GM21529 (cell line): ENCODE results near the gene PKIB.
"Not testable (repeated sequence)": the region's sequence is repeated elsewhere in the genome, so short reads cannot be mapped to it uniquely, and the experiment has no call there.

Source experiments
- ATAC-seq: cut with Tn5 transposase; IDR thresholded peaks from one replicate; pipeline ENCODE4 v1.9.1; 2021; ENCODE audit not compliant: unreplicated experiment

The PKIB gene

GRCh38 chr6:122609881-122610689 is at the start of gene PKIB:
PKIB (plus strand) TSS chr6:122610405; CDS start chr6:122717795, 107,390 bp downstream.
- ATAC-seq: peak; percentile 92

GRCh38 chr6:122563364-122564052 is 46.7 kb upstream of the PKIB start:
- ATAC-seq: no peak

- no peak for ATAC-seq
Observed at GRCh38 chr6:122564230-122564629, 46.0 kb upstream of the PKIB start.

GRCh38 chr6:122565708-122566107 is 44.5 kb upstream of the PKIB start:
- no peak for ATAC-seq

GRCh38 chr6:122567034-122567433 is 43.2 kb upstream of the PKIB start:
- ATAC-seq: no peak

GRCh38 chr6:122568350-122568749 is 41.9 kb upstream of the PKIB start:
- no peak for ATAC-seq

- ATAC-seq: no peak
Observed at GRCh38 chr6:122568797-122569221, 41.4 kb upstream of the PKIB start.

- ATAC-seq: no peak
Observed at GRCh38 chr6:122569230-122569771, 40.9 kb upstream of the PKIB start.

GRCh38 chr6:122571888-122572287 is 38.3 kb upstream of the PKIB start:
- no peak for ATAC-seq

- ATAC-seq: no peak
Observed at GRCh38 chr6:122576888-122577287, 33.3 kb upstream of the PKIB start.

- no peak for ATAC-seq
Observed at GRCh38 chr6:122578961-122579360, 31.2 kb upstream of the PKIB start.

GRCh38 chr6:122580737-122581136 is 29.5 kb upstream of the PKIB start:
- no peak for ATAC-seq

- no peak for ATAC-seq
Observed at GRCh38 chr6:122589115-122589514, 21.1 kb upstream of the PKIB start.

GRCh38 chr6:122598295-122598694 is 11.9 kb upstream of the PKIB start:
- ATAC-seq: not testable (repeated sequence)

- ATAC-seq: no peak
Observed at GRCh38 chr6:122604676-122605075, 5.5 kb upstream of the PKIB start.

- ATAC-seq: peak; percentile 21
Observed at GRCh38 chr6:122610690-122611455, 668 bp downstream of the PKIB start.

GRCh38 chr6:122612838-122613237 is 2.6 kb downstream of the PKIB start:
- ATAC-seq: no peak

GRCh38 chr6:122614303-122614702 is 4.1 kb downstream of the PKIB start:
- ATAC-seq: no peak

- ATAC-seq: no peak
Observed at GRCh38 chr6:122615409-122615808, 5.2 kb downstream of the PKIB start.

GRCh38 chr6:122616877-122617276 is 6.7 kb downstream of the PKIB start:
- no peak for ATAC-seq

- no peak for ATAC-seq
Observed at GRCh38 chr6:122619309-122619708, 9.1 kb downstream of the PKIB start.
